Measurements from ENCODE around the gene EYA2.

The EYA2 gene

GRCh38 chr20:47227119-47227518 lies 332.5 kb downstream of the EYA2 start:
- no peak for DNase-seq (ENCODE audit: low read depth in 2 of 2)
- no peak overlapping the region for H3K4me3 ChIP-seq (replicated peaks in 1 of 2; ENCODE audit: low read depth in 2 of 2, low read length in 2 of 2)
- no peak for TF ChIP-seq CTCF (IDR thresholded peaks at IDR 0.05; ENCODE audit: low read depth, low read length)

GRCh38 chr20:47227576-47227975 lies 332.9 kb downstream of the EYA2 start:
- DNase-seq (ENCODE audit: low read depth in 2 of 2): no peak
- no peak overlapping the region for H3K4me3 ChIP-seq (replicated peaks in 1 of 2; ENCODE audit: low read depth in 2 of 2, low read length in 2 of 2)
- TF ChIP-seq CTCF (IDR thresholded peaks at IDR 0.05; ENCODE audit: low read depth, low read length): no peak

- DNase-seq (ENCODE audit: low read depth in 2 of 2): no peak
- H3K4me3 ChIP-seq (replicated peaks in 1 of 2; ENCODE audit: low read depth in 2 of 2, low read length in 2 of 2): no peak overlapping the region
- no peak for TF ChIP-seq CTCF (IDR thresholded peaks at IDR 0.05; ENCODE audit: low read depth, low read length)
Measured at GRCh38 chr20:47228654-47229053, 334.0 kb downstream of the EYA2 start.

GRCh38 chr20:47230811-47231256 lies 336.2 kb downstream of the EYA2 start:
- H3K4me3 ChIP-seq (replicated peaks in 1 of 2; ENCODE audit: low read depth in 2 of 2, low read length in 2 of 2): no peak overlapping the region
- TF ChIP-seq CTCF (IDR thresholded peaks at IDR 0.05; ENCODE audit: low read depth, low read length): no peak
- peak in 1 of 2 donors; percentile 18 for DNase-seq (ENCODE audit: low read depth in 2 of 2)

- no peak for TF ChIP-seq CTCF (IDR thresholded peaks at IDR 0.05; ENCODE audit: low read depth, low read length)
- H3K4me3 ChIP-seq (replicated peaks in 1 of 2; ENCODE audit: low read depth in 2 of 2, low read length in 2 of 2): no peak overlapping the region
- DNase-seq (ENCODE audit: low read depth in 2 of 2): peak; percentile 64 to 80
Measured at GRCh38 chr20:47231382-47232039, 336.9 kb downstream of the EYA2 start.

GRCh38 chr20:47232518-47232917 lies 337.9 kb downstream of the EYA2 start:
- no peak for TF ChIP-seq CTCF (IDR thresholded peaks at IDR 0.05; ENCODE audit: low read depth, low read length)
- no peak for DNase-seq (ENCODE audit: low read depth in 2 of 2)
- H3K4me3 ChIP-seq (replicated peaks in 1 of 2; ENCODE audit: low read depth in 2 of 2, low read length in 2 of 2): no peak overlapping the region
